ENCODE data around the gene SRCAP.
"Not testable (repeated sequence)": the region's sequence is repeated elsewhere in the genome, so short reads cannot be mapped to it uniquely, and the experiment has no call there.

SRCAP gene

DNA sequence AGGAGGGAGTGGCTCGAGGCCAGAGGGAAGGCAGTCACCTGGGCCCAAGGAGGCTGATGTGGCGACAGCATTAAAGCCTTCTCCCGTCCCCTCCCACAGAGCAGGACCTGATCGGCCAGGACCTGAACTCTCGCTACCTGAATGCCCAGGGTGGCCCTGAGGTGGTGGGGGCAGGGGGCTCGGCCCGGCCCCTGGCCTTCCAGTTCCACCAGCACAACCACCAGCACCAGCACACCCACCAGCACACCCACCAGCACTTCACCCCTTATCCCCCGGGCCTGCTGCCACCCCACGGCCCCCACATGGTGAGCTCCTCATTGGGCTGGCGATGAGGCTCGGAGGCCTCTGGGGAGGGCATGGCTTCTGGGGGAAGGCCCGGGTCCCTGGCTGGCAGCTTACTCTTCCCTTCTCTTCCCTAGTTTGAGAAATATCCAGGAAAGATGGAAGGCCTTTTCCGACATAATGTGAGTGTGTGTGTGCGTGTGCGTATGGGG is 34.3 kb upstream of the SRCAP start:
- ATAC-seq (no peak), DNase-seq (no peak)

DNA sequence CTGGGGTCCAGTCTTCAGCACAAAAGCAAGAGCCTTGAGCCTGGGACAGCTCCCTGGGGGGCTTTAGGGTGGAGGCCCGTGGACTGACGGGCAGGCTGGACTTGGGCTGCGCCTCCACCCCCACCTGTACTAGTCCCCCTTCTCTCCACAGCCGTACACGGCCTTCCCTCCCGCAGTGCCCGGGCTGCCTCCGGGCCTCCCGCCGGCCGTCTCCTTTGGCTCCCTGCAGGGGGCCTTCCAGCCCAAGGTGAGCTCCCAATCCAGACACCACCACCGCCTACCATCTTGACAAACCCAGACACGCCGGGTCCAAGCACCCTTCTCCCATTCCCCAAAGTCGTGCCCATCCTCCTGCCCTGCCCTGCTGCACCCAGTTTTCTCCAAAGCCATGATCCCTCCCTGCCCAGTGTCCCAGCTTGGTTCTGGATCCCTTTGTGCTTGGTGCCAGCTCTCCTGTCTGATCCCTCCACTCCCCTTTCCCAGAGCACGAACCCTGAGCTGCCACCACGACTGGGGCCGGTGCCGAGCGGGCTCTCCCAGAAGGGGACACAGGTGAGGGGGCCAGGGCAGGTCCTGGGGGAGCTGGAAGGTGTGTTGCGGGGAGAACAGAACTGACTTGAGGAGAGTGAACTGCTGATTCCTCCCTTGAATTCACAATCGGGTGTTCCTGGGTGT is 33.7 kb upstream of the SRCAP start:
- DNase-seq (no peak), ATAC-seq (no peak)

DNA sequence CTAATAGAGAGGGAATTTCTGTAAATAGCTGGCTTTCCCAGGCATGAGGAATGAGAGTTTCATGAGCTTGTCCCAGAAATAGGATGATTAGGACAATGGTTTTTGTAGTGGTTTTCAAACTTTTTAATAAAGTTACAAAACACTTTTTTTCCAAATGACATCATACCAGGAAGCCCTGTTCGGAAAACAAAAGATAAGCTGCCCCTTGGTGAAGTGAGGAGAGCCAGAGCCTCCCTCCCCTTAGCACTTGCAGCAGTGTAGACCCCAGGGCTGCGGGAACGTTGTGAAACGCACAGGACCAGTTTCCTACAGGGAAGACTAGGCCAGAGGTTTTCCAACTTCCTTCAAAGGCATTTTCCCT is 33.2 kb upstream of the SRCAP start:
- no peak for DNase-seq
- no peak for ATAC-seq

DNA sequence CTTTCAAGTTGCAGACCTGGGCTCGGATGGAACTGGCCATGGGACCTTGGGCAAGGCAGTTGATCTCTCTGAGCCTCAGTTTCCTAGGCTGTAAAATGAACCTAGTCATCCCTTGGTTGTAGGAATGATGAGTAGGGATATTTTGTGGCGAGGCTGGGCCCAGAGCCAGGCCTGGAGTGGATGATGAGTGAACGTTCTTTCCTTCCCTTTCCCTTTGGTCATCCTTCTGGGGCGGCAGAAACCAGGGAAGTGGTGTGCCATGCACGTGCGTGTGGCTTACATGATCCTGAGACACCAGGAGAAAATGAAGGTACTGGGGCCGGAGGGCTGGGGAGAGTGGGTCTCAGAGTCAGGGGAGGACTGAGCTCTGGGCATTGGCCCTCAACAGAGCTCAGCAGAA is 32.3 kb upstream of the SRCAP start:
- DNase-seq (no peak), ATAC-seq (no peak)

DNA sequence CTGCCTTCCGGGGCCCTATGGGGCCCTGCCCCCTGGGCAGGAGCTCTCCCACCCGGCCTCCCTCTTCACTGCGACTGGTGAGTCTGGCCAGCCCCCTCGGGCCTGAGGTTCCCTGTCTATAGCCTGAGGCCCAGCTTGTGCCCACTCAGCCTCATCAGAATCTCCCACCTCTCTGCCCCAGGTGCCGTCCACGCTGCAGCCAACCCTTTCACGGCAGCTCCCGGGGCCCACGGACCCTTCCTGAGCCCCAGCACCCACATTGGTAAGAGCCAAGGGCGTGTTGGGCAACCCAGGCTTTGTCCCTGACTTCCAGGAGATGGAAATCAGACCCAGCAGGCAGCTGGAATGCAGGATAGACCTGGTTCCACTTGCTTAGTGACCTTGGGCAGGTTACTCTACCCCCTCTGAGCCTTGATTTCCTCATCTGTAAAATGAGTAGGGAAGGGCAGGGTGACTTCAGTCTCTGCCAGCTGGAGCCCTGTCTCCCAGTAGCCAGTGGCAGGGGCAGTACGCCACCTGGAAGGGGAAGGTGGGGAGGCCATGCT is 31.5 kb upstream of the SRCAP start:
- DNase-seq (no peak), ATAC-seq (no peak)

DNA sequence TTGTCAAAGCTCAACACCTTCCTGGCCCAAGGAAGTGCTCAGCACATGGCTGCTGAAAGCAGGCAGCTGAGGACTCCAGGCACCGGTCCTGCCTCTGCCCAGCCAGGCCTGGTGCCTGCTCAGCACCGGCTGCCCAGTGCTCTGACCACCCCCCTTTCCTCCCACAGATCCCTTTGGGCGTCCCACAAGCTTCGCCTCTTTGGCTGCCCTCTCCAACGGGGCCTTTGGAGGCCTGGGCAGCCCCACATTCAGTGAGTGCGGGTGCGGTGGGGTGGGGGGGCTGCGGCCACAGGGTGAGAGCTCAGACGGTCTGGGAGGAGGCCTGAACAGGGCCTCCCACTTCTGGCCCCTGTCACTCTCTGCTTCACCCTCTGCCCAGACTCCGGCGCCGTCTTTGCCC is 30.6 kb upstream of the SRCAP start:
- ATAC-seq (no peak), DNase-seq (no peak)

DNA sequence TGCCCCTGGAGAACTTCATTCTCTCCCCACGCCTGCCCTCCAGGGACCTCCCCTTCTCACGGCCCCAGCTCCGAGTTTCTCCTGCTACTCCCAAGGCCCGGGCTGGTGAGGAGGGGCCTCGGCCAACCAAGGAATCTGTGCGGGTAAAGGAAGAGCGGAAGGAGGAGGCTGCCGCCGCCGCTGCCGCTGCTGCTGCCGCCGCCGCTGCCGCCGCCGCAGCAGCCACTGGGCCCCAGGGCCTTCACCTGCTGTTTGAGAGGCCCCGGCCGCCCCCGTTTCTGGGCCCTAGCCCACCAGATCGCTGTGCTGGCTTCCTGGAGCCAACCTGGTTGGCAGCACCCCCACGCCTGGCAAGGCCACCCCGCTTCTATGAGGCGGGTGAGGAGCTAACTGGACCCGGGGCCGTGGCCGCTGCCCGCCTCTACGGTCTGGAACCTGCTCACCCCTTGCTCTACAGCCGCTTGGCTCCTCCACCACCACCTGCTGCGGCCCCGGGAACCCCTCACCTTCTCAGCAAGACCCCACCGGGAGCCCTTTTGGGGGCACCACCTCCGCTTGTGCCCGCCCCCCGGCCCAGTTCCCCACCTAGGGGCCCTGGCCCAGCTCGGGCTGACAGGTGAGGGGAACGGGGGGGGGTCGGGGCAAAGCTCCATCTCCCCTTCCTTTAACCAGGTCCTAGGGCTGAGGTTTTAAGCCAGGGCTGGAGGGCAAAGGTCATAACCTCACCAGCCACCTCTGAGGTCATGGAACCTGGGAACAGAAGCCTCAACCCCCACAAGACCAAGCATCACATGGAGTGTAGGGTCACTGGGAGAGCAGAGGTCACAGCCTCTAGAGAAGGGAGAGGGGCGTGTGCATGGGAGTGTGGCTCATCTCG is 29.7 kb upstream of the SRCAP start:
- no peak for ATAC-seq

DNA sequence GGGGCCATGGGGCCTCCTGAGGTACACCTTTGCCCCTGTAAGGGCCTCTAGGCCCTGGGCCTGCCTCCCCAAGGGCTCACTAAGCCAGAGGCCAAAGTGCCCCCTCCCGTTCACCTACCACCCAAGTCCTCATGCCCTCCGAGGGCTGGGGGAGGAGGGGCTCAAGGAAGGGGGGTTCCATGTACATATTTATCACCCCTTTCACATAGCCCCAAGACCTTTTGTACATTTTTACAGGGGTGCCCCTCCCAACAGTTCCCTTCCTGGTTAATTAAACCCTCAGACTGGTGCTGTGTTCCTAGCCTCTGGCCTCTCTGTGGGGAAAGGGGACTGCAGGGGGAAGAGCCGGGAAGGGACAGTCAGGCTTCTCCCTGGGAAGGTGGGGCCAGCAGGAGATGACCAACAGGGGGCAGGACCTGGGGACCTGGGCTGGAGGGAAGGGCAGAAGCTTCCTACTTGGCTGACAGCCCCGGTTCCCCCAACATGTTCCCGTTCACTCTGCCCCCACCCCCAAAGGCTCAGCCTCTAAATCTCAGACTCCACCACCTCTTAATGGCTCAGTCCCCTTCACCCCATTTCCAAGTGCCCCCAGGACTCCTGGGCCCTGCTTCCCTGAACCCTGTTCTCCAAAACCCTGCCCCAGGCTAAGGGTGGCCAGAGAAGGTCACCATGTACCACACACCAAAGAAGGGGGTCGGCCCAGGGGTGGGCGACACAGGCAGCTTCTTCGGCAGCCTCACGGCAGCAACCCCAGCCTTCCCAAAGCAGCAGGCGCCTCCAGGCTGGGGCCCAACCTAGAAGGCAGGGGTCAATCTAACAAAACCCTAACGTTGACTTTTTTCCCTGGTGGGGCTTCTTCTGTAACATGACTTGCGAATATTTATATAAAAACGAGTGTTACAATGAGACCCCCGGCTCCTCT is 28.8 kb upstream of the SRCAP start:
- ATAC-seq (no peak), DNase-seq (no peak)

More for the DNA sequence above, 29.7 kb upstream of the SRCAP start:
- no peak for DNase-seq

DNA sequence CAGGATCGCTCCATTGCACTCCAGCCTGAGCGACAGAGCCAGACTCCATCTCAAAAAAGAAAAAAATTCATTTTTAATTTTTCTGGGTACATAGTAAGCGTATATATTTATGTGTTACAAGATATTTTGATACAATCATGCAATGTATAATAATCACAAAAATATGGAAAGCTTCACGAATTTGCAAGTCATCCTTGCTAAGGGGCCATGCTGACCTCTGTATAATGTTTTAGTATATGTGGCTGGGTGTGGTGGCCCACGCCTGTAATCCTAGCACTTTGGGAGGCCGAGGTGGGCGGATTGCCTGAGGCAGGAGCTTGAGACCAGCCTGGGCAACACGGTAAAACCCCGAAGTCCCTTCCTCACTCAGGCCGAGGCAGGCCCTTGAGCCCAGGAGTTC is 23.8 kb upstream of the SRCAP start:
- ATAC-seq, result no peak

DNA sequence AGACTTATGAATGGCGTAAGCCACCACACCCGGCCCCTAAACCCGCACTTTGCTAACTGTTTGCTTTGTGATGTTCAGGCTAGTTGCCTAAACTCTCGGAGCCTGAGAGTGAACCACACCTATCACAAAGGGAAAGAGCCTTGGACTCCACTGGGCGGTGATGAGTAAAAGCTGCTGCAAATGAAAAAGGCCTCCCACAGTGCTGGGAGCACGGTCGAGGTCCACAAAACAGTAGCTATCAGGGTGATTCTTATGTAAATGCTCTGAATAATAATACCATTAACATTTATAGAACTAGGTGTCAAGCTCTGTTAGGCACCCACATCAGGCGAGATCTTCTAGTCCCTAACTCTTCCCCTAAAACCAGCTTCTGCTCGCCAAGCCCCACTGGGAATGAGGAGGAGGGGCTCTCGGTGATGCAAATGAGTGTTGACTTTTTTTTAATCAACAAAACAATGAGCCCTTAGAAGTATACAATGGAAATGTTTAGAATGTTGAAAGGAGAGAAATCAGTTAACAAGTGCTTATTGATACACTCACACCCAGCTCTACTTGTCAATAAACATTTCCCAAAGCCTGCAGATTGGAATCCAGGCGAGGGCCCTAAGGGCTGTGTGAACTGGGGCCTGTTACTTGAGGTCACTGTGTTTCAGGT is 20.9 kb upstream of the SRCAP start:
- ATAC-seq (no peak), DNase-seq (no peak)

More for the DNA sequence above, 23.8 kb upstream of the SRCAP start:
- DNase-seq, result no peak

DNA sequence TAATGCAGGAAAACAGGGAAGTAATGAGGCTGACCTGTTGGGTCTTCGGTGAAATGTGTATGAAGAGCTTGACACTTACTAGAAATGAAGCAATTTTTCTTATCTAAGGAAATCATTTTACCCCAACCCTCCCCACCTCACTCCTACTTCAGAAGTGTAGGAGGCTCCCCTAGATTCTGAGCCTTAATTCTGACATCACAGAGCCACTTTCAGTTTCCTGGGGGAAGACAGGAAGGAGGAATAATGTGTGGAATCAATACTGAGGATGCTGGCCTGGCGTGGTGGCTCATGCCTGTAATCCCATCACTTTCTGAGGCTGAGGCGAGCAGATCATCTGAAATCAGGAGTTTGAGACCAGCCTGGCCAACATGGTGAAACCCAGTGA is 20.4 kb upstream of the SRCAP start:
- no peak for DNase-seq
- ATAC-seq, result no peak

DNA sequence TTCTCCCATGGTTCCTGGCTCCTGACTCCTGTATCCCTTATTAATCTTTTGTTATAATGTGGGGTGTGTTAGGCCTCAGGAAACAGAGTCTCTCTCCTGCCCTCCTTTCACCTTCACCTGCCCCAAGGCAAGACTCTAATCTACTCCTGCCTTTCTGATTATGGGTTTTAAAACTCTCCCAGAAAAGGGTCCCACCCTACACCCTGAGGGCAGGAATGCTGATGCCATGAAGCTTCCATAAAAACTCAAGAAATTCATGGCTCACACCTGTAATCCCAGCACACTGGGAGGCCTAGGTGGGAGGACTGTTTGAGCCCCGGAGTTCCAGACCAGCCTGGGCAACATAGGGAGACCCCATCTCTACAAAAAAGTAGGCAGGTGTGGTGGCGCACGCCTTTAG is 18.6 kb upstream of the SRCAP start:
- ATAC-seq, result no peak
- DNase-seq, result no peak

DNA sequence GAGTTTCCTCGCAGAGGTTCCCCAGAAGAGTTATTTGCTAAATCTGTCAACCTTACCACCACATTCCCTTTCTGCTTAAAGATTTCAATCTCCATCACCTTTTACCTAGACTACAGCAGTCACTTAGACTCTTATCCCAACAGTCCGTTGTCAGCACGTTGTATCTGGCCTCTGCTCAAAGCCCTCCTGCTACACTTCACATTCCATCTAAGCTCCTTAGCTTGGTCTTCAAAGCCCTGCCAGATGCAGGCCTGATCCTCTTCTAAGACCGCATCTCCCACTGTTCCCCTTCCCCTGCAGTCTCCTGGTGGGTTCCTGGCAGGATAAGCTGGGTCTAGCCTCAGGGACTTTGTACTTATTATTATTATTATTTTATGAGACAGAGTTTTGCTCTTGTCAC is 10.3 kb upstream of the SRCAP start:
- no peak for DNase-seq
- no peak for ATAC-seq

DNA sequence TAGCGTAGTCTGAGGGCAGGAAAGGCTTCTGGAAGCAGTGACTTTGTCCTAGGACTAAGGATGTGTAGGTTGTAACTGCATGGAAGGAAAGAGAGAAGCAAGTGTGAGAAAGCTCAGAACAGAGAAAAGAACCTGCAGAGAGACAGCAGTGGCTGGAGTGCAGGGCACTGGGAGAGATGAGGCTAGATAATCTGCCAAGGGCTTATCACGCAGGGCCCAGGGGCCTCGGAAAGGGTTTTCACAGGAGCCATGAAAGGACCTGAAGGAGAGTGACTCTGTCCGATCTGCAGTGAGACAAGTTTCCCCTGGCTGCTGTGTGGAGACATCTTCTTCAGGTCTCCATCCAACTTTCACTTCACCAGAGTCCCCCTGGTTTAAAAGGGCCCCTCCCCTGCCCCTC is 7.1 kb upstream of the SRCAP start:
- DNase-seq, result no peak
- no peak for ATAC-seq

DNA sequence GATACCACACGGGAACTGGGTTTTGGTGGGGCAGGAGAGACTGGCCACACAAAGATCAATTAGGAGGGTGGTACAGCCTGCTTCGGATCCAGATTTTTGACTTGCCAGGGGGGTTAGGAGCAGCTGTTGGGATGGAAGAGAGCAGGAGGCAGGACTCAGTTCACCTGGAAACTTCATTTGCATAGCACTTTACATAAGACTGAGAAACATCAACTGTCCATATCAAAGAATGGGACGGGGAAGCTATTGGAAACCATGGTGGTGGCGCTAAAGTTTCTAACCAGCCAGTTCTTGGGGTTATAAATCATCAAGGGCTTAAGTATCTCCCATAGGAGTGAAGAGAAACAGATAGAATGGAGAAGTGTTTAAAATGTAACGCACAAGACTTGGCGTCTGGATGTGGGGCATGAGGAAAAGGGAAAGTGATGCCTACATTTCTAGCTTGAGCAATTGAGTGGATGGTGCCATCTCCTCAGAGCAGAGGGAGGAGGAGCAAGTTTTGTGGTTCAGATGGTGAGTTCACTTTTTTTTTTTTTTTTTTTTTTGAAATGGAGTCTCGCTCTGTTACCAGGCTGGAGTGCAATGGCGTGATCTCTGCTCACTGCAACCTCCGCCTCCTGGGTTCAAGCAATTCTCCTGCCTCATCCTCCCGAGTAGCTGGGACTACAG is 6.4 kb upstream of the SRCAP start:
- no peak for ATAC-seq
- DNase-seq, result no peak

DNA sequence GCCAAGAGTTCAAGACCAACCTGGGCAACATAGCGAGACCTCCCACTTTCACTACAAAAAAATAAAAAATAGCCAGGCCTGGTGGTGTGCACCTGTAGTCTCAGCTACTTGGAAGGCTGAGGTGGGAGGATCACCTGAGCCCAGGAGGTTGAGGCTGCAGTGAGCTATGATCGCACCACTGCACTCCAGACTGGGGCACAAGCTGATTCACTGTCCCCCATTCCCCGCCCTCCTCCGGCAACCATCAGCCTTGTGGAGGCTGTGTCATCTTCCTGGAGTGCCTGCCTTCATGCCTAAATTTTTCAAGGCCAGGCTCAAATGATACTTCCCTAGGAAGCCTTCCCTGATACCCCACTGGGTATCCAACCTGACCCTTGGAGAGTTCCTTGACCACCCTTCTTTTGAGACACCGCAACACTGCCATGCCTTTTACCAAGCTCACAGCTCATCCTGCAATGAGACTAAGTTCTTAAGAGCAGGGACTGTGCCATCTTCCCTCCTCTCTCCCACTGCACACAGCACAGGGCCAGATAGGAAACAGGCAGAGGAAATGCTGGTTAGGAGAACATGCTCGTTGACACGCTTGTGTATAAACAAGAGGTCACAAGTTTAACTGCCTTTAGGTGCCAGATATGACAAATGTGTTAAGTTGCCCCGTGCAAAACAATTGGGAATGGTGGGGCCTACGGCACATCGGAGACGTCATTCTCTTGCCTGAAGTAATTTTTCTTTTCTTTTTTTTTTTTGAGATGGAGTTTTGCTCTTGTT is 3.9 kb upstream of the SRCAP start:
- no peak for DNase-seq
- ATAC-seq, result no peak

DNA sequence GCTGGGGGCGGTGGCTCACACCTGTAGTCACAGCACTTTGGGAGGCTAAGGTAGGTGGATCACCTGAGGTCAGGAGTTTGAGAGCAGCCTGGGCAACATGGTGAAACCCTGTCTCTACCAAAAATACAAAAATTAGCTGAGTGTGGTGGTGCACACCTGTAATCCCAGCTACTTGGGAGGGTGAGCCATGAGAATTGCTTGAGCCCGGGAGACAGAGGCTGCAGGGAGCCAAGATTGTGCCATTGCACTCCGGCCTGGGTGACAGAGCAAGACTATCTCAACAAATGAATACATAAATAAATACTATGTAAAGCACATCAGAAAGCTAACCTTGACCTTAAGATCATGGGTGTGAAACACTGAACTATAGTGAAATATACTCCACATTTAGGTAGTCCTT is 2.3 kb upstream of the SRCAP start:
- ATAC-seq, DNase-seq: not testable (repeated sequence)

DNA sequence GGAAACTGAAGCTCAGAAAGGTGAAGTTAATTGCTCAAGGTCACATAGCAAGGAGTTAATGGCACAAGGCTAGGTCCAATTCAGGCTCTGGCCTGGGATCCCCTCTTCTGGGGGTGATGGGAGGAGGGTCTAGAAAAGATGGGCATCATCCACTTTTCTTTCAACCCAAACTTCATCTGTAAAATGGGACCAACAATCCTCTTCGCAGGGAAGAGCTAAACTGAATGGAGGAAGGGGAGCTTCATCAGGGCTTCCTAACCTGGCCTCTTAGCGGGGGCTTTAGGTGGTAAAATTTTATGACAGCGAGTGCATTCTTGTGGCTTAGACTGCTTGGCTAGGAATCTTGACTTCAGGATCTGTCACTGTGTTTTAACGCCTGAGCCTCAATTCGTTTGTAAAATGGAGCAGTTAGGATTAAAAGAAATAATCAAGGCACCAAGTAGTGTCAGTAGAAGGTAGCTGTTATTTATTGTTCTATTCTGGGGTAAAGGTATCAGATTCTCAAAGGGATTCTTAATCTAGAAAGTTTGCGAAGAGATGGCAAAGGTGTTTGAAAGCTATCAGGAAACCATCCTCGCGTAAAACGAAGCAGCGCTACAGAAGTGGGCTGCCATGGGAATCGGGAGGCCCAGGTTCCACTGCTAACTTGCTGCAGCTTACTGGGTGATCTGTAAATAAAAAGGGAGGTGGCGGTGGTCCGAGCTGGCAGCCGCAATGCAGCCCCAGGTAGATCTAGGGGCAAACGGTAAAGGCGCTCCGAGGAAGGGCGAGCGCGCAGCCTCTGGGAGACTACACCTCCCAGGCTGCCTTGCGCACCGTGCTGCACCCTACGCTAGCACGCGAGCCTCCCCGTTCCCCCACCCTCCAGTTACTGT is 1.5 kb upstream of the SRCAP start:
- DNase-seq, result no peak
- peak; percentile 94 for ATAC-seq

DNA sequence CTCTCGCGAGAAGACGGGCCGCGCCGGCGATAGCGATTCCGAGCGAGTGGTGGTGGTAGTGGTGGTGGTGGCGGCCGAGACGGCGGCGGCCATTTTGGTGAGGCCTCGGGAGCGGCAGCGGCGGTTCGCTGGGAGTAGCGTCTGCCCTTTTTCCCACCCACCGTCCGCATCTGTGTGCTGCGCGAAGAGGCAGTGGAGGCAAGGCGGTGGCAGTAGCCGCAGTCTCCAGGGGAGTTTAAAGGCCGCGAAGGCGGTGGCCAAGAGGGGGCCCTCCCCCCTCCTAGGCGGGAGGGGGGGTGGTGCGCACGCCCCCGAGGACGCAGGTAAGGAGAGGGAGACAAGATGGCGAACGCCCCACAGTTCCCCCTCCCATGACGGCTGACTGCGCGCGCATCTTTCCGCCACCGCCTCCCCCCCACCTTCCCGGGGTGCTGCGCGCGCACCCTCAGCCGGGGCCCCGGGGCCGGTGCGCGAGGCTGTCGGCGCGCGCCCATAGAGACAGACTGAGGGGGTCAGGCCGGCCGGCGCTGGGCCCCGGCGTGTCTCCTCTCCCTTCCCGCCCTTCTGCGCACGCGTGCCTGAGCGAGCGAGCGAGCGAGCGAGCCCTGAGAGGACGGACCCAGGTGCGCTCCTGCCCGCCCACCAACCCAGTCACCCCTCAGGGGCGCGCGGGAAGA is 694 bp upstream of the SRCAP start:
- ATAC-seq (peak; percentile 72), DNase-seq (peak; percentile 99)
